Measurements from ENCODE around the gene PAK5.
A peak's percentile ranks its signal among the peaks of the same experiment; 100 is the strongest.

PAK5 gene

DNA sequence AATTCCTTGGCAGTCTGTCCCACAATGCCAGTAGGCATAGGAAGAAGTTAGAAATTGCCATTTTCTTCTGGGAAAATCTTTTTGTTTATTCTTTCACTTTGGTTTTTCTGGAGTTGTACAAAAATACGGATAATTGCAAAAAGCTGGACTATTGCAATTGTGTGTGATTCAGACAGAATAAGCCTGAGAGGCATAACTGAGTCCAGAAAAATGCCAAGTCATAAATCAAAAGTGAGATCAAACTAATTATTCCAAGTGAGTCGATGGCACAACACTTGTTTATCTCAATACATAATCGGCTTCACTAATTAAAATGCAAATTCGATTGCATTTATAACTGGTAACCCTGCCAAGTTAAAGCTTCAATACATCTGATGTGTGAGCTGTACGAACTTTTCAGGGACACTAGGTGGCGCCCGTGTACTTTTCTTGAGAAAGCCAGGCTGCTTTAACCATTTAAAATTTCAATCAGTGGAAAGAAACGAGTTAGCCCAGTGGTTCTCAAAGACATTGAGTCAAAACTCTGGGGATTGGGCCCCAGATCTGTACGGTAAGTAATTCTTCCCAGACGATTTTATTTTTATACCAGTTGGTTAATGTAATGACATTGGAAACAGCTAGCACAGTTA lies 221.9 kb downstream of the PAK5 start:
- DNase-seq (ENCODE audit: low read depth, low spot score): no peak

DNA sequence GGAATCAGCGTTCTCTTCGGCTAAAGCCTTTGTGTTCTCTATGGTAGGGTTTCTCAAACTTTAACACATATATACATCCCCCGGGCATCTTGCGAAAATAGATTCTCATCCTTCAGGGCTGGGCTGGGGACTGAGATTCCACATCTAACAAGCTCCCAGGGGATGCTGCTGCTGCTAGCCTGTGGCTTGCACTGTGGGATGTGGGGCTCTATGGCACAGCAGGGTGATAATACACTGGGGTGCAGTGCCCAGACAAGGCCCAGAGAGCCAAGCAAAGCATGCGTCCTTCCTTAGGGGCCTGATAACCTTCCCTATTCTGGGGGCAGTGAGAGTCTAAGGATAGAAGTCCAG lies 222.4 kb downstream of the PAK5 start:
- DNase-seq (ENCODE audit: low read depth, low spot score): no peak

DNA sequence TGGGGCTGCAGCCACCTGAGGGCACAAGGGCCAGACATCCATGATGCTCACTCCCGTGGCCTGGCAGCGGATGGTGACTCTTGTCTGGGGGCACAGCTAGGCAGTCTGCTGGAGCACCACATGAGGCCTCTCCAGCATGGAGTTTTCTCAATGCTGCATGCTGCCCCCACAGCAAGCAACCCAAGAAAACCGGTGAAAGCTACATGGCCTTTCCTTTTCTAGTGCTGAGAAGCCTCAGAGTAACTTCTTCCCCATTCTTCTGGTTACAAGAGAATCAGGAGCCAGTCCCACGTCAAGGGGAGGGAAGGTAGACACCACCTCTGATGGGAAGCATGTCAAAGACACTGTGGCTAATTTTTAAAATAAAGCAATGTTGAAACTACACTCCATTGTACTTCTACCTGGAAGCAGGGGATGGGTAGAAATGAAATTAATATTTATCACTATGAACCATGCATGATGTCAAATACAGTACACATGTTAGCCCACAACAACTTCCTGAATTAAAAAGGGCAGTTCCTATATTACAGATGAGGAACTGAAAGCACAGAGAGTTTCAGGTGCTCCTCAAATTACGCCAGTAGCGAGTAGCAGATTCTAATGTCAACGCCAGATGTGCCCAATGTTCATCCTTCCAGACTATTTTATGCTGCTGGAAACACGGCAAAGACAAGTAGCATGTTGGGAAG lies 223.0 kb downstream of the PAK5 start:
- DNase-seq (ENCODE audit: low read depth, low spot score): no peak

DNA sequence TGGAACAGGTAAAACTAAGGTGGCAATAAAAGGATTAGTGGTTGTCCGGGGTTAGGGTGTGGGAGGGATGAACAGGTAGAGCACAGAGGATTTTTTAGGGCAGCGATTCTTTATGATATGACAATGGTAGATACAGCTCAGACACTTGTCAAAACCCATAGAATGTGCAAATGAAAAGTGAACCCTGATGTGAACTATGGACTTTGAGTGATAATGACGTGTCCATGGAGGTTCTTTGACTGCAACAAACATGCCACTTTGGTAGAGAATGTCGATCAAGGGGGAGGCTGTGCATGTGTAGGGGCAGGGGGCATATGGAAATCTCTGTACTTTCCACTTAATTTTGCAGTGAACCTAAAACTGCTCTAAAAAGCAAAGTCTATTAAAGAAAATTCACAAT lies 223.8 kb downstream of the PAK5 start:
- no peak for DNase-seq (ENCODE audit: low read depth, low spot score)

DNA sequence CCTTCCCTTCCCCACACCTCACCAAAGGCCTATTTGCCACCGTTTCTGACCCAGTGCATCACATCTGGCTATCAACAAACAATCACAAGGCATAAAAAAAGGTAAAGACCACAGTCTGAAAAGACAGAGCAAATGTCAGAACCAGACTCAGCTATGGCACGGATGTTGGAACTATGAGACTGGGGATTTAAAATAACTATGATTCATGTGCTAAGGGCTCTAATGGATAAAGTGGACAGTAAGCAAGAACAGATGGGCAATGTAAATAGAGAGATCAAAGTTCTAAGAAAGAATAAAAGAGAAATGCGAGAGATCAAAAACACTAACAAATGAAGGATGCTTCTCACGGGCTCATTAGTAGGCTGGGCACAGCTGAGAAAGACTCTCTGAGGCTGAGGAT lies 225.0 kb downstream of the PAK5 start:
- no peak for DNase-seq (ENCODE audit: low read depth, low spot score)

DNA sequence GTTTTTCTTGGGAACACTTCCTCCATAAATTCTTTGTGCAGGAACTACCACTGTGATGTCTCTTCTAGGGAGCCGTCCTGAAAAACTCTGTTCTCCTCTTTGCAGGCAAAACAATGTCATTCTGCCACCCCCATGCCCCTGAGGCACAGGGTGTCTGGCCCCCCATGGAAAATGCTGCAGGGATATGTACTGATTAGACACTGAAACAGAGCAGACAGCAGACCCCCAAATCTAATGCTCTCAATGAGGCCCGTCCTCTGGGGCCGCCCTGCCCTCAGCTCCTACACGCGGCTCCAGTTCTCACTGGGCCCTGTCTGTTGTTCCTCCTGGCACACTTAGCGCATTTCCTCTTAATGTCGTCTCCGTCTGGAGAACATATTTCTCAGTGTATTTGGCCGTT lies 227.0 kb downstream of the PAK5 start:
- DNase-seq (ENCODE audit: low read depth, low spot score): no peak

DNA sequence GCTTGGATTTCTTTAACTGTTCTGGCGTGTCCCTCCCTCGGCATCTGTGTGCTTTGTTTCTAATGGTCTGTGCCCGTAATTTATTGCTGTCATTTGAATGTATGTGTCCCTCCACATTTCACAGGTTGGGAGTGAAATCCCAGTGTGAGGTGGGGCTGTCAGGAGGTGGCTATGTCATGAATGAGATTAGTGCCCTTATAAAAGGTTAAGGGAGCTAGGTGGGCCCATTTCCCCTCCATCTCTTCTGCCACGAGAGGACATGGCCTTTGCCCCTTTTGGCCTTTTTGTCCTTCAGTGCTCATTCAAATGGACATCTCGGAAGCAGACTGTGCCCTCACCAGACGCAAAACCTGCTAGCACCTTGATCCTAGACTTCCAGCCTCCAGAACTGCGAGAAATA lies 228.2 kb downstream of the PAK5 start:
- no peak for DNase-seq (ENCODE audit: low read depth, low spot score)

DNA sequence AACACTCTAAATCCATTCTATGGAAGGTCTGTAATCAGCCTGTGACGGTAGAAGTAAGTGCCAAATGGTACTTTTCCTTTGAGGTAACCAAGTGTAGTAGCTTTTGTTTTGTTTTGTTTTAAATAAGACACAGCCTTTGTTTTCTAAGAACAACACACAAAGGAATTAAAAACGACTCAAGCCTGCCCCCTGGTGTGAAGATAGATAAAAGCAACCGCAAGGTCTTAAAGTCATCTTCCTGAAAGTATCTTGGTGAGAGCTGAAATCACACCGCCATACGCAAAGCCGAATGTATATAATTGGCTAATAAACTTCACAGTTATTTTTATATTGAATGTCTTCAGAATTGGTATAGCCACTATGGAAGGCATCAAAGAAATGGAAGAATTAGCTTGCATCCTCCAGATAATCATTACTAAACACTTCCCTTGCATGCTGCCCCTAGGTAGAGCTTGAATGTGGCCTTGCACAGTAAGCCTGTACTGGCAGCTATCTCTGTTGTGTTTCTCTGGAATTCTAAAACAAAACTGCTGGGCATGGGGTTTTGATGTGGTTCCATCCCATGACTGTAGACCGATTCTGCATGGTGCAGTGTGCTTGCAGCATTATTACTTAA lies 228.9 kb downstream of the PAK5 start:
- peak; percentile 26 for DNase-seq (ENCODE audit: low read depth, low spot score)

DNA sequence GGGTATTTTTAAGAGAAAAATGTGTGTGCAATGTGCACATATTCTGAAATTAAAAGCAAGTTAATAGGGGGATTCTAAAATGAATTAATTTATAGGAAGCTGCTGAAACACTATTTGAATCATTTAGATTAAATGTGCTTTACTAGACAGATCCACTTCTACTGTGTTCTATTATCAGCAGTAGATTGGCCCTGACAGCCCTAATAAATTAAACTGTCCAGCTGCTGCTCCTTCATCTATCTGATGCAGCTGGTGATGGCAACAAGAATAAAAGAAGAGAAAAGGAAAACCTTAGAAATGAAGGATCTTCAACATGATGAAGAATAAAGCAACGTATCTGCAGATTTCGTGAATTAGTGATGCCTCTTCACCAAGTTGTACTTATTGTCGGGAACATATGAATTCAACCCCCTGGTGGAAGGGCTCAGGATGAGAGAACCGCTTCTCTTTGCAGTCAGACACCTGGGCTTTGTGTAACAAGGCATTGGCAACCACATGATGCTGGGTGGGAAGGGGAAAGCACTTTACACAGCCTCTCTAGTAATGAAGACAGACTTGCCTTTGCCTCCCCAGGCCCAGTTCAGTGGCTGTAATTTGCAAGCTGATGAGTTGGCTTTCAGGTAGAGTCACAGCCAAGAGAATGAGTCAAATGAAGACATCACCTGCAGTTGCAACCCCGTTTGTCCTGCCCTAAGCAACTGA lies 230.1 kb downstream of the PAK5 start:
- no peak for DNase-seq (ENCODE audit: low read depth, low spot score)

DNA sequence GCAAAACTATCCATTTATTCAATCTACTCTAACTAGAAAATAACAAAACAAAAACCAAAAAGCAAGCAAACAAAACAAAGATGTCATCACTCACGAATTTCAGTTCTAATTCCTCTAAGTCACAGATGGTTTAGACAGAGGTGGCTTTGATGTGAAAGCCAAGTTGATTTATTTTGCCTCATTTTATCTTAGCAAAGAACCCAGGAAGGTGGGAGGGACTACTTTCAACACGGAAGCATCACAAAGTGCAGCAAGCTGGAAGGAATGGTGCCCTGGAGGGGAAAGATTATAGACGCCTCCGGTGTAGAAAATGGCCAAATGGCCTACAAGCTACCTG lies 236.1 kb downstream of the PAK5 start:
- DNase-seq (ENCODE audit: low read depth, low spot score): no peak

DNA sequence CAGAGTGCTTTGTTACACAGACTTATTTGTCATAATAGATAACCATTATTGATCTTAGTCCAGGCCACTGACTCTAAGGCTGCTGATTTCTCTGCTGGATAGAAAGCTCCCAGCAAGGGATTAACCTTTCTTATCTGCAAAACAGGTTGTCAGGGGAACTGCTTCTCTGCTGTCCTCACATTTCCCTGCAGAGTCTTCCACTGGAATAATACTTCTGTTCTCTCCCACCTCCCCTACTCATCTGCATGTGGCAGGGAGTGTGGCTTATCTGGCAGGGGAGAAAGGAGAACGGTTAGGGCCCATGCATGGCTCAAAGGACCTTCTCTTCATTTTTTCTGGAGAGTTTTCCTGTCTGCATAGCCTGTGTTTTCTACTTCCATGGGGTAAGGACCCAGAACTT lies 238.3 kb downstream of the PAK5 start:
- DNase-seq (ENCODE audit: low read depth, low spot score): no peak

DNA sequence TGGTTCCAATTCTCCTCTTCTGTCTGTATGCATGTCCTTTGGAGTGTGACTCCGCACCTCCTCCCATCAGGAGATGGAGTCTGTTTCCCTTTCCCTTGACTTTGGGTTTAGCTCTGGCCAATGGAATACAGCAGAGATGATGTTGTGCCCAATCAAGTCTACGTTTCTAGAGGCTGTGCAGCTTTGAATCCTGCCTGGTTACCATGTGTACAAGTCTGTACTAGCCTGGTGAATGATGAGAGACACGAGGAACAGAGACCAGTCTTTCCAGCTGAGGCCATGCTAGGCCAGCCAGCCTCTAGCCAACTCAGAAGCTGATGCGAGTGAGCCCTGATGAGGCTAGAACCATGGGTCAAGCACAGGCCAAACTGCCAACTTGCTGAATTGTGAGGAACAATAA lies 241.3 kb downstream of the PAK5 start:
- DNase-seq (ENCODE audit: low read depth, low spot score): no peak

DNA sequence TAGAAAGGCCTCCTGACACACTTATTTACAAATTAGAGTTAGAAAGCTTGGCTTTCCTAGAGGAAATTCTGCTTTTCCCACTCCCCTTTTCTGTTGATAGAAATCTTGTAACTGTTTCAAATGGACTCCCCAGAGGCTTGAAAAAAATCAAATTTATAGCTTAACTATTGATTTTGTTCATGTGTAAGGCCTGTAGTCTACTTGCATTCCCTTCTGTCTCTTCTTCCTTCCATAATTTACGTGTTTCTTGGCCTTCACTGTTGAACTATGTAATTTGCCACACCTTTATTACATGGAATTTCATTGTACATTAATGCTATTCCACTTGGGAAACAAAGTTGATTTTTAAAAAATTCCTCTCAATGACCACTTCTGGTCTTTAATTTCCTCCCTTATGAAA lies 243.1 kb downstream of the PAK5 start:
- DNase-seq (ENCODE audit: low read depth, low spot score): no peak

DNA sequence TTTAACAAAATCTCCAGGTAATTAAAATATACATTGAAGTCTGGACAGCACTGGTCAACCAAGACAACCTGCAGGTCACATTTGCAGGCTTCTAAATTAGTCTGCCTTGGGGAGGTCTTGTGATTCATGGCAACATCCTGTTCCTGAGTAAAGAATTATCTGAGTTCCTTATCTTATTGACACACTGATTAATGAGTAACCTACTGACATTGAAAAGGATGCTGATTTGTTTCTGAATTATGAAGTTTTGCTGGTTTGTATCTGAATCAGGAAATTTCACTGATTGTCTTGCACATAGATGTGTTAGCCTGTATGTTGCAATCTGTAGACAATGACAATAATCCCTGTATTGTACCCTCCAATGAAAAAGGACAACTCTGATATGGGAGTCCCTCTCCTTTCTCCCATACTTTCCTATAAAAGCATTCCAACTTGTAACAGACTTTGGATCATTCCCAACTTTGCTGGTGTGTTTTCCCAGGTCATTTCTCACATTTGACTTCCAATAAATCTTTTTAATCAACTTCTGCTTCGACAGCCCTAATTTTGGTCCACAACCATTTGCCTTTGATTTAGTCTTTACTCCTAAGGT lies 244.5 kb downstream of the PAK5 start:
- no peak for DNase-seq (ENCODE audit: low read depth, low spot score)

DNA sequence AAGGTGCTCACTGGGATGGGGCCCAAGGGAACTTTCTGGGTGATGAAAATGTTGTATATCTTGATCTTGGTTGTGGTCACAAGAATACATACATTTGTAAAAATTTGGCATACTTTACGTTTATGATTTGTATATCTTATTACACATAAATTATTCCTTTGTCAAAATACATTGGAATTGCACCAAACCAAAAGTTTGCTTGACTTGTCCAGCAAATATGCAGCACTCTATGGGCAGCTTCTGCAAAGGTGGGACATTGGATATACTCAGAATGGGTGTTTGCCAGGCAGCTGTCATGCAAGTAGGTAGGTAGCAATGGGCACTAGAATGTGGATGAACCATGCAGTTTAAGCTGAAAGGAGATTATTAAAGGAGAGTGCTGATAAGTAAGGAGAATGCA lies 246.5 kb downstream of the PAK5 start:
- no peak for DNase-seq (ENCODE audit: low read depth, low spot score)

DNA sequence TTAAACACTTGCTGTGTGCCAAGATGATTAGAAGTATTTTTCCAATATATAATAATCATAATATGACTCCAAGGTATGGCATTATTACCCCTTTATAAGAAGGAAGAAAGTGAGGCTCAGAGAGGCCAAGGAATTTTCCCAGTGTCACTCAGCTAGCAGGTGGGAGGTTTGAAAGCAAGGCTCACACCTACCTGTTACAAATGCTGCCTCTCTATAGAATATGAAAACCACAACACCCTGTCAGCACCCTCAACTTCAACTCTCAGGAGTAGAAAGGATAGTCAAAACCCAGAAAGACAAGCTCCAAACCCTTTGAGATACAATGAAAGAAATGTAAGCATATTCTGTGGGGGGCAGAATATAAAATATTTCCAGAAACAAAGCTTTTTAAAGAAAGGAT lies 247.8 kb downstream of the PAK5 start:
- no peak for DNase-seq (ENCODE audit: low read depth, low spot score)

DNA sequence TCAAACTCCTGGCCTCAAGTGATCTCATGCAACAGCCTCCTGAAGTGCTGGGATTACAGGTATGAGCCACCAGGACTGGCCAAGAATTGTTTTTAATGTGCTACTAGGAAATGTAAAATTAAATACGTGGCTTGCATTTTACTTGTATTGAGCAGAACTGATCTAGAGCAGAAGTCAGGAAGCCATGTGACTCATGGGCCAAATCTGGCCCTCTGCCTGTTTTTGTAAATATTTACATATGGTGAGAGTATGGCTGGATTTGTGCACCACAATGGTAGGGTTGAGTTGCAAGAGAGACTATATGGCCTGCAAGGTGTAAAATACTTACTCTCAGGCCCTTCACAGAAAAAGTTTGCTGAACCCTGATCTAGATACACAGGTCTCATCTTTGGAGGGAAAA lies 248.7 kb downstream of the PAK5 start:
- no peak for DNase-seq (ENCODE audit: low read depth, low spot score)

DNA sequence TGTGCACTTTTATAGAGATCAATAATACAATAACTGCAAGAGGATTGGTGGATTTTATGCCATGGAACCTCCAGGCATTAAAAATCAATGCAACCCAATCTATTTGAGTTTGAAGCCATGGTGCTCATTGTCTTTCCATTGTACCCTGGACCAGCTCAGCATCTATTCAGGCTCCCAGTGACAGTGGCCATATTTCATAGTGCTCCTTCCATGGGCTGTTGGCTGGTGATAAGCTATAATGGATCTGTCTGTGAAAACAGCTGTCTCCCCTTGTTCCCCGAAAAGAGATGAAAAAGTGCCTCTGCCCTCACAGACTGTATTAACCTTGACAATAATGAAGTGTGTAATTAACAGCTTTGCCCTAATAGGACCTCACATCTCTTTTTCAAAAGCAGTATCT lies 250.2 kb downstream of the PAK5 start:
- DNase-seq (ENCODE audit: low read depth, low spot score): no peak

DNA sequence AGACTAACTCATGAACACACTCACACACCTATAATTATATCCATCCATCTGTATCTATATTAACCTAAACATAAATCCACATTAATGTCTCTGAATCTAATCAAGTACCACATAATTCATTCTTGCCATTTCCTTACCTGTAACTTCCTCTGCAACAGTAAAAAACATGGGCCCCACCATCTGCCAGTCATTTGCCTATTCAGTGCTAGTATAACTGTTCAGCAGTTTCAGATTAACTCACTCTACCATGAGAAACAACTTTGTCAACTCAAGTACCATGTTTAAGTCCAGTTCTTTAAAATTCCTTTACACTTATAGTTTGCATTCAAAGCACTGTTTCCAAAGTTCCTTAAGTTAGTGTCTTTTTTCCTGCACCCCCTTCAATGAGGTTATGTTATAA lies 255.7 kb downstream of the PAK5 start:
- no peak for DNase-seq (ENCODE audit: low read depth, low spot score)

DNA sequence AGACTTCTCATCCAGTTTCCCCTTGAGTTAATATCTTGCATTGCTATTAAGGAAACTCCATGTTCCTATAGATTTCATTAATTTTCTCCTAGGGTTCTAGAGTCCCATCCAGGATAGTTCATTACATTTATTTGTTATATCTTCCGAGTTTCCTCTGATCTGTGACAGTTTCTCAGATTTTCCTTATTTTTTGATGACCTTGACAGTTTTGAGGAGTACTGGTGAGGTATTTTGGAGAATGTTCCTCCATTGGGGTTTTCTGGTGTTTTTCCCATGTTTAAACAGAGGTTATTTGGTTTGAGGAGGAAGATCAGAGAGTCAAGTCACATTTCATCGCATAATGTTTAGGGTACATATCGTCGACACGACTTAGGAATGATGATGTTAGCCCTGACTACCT lies 256.7 kb downstream of the PAK5 start:
- no peak for DNase-seq (ENCODE audit: low read depth, low spot score)

DNA sequence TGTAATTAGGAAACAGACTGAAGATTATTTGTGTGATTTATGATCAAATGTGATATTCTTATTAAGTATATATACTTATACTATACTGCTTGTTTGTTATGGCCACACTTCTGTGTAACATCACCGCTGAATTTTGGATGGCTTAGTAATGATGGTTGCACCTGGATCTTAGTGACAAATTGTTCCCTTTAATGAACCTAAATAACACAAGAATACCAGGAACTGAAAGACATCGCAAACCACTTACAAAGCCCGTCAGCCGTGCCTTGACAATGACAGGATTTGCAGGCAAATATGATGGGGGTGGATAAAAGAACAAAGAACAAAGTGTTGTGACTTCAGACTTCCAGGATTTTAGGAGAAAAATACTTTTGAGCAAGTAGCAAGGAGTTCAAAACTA lies 257.4 kb downstream of the PAK5 start:
- no peak for DNase-seq (ENCODE audit: low read depth, low spot score)

DNA sequence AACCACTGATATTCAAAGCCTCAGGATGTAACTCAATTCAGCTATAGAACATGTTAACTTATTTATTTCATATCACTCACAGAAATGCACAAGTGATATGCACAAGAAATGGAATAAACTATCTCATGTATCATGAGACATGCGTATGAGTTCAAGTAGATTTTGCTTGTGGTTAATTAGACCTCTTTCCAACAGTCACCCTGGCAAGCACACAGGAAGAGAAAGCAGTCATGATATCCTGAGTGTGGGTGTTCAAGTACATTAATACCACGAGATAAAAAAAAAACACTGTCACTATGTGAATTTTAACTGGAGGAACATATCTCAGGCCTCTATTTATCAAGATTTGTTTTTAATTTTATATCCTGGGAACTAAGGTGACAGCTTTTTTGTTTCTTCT lies 260.3 kb downstream of the PAK5 start:
- DNase-seq (ENCODE audit: low read depth, low spot score): no peak

DNA sequence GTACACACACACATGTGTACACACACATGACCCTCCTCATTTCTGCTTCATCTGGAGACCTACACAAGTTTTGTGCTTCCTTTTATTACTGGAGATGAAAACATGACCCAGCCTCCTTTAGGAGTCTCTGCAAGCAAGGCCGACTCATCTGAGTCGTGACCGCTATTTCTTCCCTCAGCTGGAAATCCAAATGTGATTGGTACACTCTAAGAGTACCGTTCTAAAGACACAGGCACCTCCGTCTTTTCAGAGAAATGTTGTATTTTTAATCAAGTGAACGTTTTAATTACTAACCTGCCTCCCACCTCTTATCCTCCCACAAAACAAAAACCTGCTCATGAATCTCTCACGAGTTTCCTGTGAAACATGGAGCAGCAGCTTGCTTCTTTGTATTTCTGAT lies 261.5 kb downstream of the PAK5 start:
- DNase-seq (ENCODE audit: low read depth, low spot score): no peak
